ENCODE data around the gene NOXA1.
"Not testable (repeated sequence)": the region's sequence is repeated elsewhere in the genome, so short reads cannot be mapped to it uniquely, and the experiment has no call there.

NOXA1 gene

GRCh38 chr9:137422604-137423513, at the start of gene NOXA1, which contains the start of gene EXD3:
TSS of gene NOXA1 (plus strand) at chr9:137423393. CDS start at chr9:137423530, 137 bp downstream.
TSS of gene EXD3 (minus strand) at chr9:137423162. CDS start at chr9:137395357, 27,805 bp downstream.
- peak; percentile 84 for DNase-seq (ENCODE audit: low read depth)

- no peak for DNase-seq (ENCODE audit: low read depth)
These were observed 49.6 kb upstream of the NOXA1 start for GRCh38 chr9:137373611-137373980.

GRCh38 chr9:137374131-137374845, 48.9 kb upstream of the NOXA1 start:
- no peak for DNase-seq (ENCODE audit: low read depth)

GRCh38 chr9:137375321-137376058, 47.7 kb upstream of the NOXA1 start:
- DNase-seq (ENCODE audit: low read depth): no peak

GRCh38 chr9:137376386-137376785, 46.8 kb upstream of the NOXA1 start:
- DNase-seq (ENCODE audit: low read depth): no peak

GRCh38 chr9:137378688-137379410, 44.3 kb upstream of the NOXA1 start:
- not testable (repeated sequence) for DNase-seq (ENCODE audit: low read depth)

- DNase-seq (ENCODE audit: low read depth): no peak
These were observed 43.4 kb upstream of the NOXA1 start for GRCh38 chr9:137379761-137380161.

- DNase-seq (ENCODE audit: low read depth): no peak
These were observed 43.0 kb upstream of the NOXA1 start for GRCh38 chr9:137380171-137380570.

- no peak for DNase-seq (ENCODE audit: low read depth)
These were observed 42.6 kb upstream of the NOXA1 start for GRCh38 chr9:137380606-137381005.

- no peak for DNase-seq (ENCODE audit: low read depth)
These were observed 41.4 kb upstream of the NOXA1 start for GRCh38 chr9:137381501-137382443.

GRCh38 chr9:137382444-137383080, 40.6 kb upstream of the NOXA1 start:
- DNase-seq (ENCODE audit: low read depth): no peak

- DNase-seq (ENCODE audit: low read depth): peak; percentile 57
These were observed 40.0 kb upstream of the NOXA1 start for GRCh38 chr9:137383081-137383783.

- DNase-seq (ENCODE audit: low read depth): no peak
These were observed 39.1 kb upstream of the NOXA1 start for GRCh38 chr9:137383784-137384756.

GRCh38 chr9:137385061-137385655, 38.0 kb upstream of the NOXA1 start:
- DNase-seq (ENCODE audit: low read depth): no peak

- DNase-seq (ENCODE audit: low read depth): not testable (repeated sequence)
These were observed 36.6 kb upstream of the NOXA1 start for GRCh38 chr9:137386507-137387113.

- DNase-seq (ENCODE audit: low read depth): no peak
These were observed 35.9 kb upstream of the NOXA1 start for GRCh38 chr9:137387114-137387890.

All from CMK (cell line).